MCF 10A (cell line): ENCODE measurements around the gene CAMTA1. TPM values are rescaled to one million over a fixed set of nuclear protein-coding genes. Genes with fewer than 3 reads are reported as not detected.

Source experiments
- BruUV-seq: library from RNA; stranded (reverse); fragments of 400-500 nt; replicated peaks from 2 replicates; lab custom pipeline; 2021; lab: Mats Ljungman, UMichigan
- CTCF ChIA-PET: fragments of 300-600 bp; sonication (Branson Sonifier 250); formaldehyde crosslinking; extraction: SDS; loops from one replicate; lab custom pipeline; 2021; ENCODE audit warnings: antibody characterized with exemption, inconsistent platforms; lab: Yijun Ruan, JAX
- POLR2A ChIA-PET: fragments of 300-600, 350-650 bp; sonication (Branson Sonifier 250); formaldehyde crosslinking; extraction: SDS; loops from one replicate; lab custom pipeline; 2020; ENCODE audit warnings: antibody characterized with exemption, inconsistent platforms; lab: Yijun Ruan, JAX
- DNase-seq: peaks from one replicate; pipeline ENCODE4 v3.0.0-alpha.2; 2018; ENCODE audit not compliant: unreplicated experiment
- H3K27ac Mint-ChIP-seq: one replicate; pipeline ENCODE4 v1.8.0; 2022; ENCODE audit warnings: mild to moderate bottlenecking, low read depth, mixed read lengths; ENCODE audit not compliant: unreplicated experiment
- H3K27me3 Mint-ChIP-seq: one replicate; pipeline ENCODE4 v1.8.0; 2022; ENCODE audit warnings: mixed read lengths; ENCODE audit not compliant: insufficient read depth, unreplicated experiment
- H3K36me3 Mint-ChIP-seq: one replicate; pipeline ENCODE4 v1.8.0; 2022; ENCODE audit warnings: mild to moderate bottlenecking, moderate library complexity, mixed read lengths; ENCODE audit not compliant: insufficient read depth, unreplicated experiment
- H3K4me1 Mint-ChIP-seq: one replicate; pipeline ENCODE4 v1.8.0; 2022; ENCODE audit warnings: mixed read lengths; ENCODE audit not compliant: insufficient read depth, unreplicated experiment
- H3K4me3 Mint-ChIP-seq: one replicate; pipeline ENCODE4 v1.8.0; 2022; ENCODE audit warnings: mild to moderate bottlenecking, moderate library complexity, mixed read lengths; ENCODE audit not compliant: unreplicated experiment
- H3K9me3 Mint-ChIP-seq: one replicate; pipeline ENCODE4 v1.8.0; 2022; ENCODE audit warnings: mixed read lengths; ENCODE audit not compliant: unreplicated experiment
- intact Hi-C: fragments of 100-400 bp; cut with micrococcal nuclease; formaldehyde crosslinking; loops from 2 replicates; pipeline ENCODE4 v1.14.1; 2022
- total RNA-seq: library from RNA; stranded (reverse); gene quantifications from 2 replicates; pipeline ENCODE4 v1.2.3, GENCODE V29; 2022
- TF ChIP-seq, protein P1 (sequence below): fragments of 200-600 bp; IDR thresholded peaks from one replicate; pipeline ENCODE4 v1.8.0; 2022; ENCODE audit warnings: antibody characterized with exemption, mild to moderate bottlenecking; ENCODE audit not compliant: unreplicated experiment

Gene CAMTA1
- total RNA-seq, 1 experiment from 2014 or later = 74.1 TPM

DNA sequence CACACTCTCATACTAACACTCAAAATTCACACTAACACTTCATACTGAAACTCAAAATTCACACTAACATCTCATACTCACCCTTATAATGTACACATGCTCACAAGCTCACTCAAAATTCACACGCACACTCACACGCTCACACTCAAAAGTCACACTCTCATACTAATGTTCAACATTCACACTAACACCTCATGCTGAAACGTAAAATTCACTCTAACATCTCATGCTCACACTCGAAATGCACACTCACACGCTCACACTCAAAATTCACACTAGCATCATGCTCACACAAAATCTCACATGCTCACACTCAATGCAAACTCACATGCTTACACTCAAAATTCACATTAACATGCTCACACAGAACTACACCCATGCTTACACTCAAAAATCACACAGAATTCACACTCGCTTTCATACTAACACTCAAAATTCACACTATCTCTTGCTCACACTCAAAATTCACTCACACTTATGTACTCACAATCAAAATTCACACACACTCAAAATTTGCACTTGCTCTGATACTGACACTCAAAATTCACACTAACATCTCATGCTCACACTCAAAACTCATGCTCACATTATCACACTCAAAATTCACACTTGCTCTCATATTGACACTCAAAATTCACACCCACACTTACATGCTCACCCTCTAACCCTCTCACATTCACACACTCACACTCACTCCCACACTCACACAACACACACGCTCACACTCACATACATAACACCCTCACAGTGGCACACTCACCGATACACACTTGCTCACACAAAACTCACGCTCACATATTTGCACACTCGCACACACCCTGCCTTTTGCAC is 721.4 kb downstream of the CAMTA1 start:
- no peak for DNase-seq
- CTCF ChIA-PET = no interaction called here
- no TSS peak for BruUV-seq
- no peaks in the 10 kb centered on the region for H3K4me1 Mint-ChIP-seq
- intact Hi-C loops = no loop called here
- TF ChIP-seq, protein P1, sequence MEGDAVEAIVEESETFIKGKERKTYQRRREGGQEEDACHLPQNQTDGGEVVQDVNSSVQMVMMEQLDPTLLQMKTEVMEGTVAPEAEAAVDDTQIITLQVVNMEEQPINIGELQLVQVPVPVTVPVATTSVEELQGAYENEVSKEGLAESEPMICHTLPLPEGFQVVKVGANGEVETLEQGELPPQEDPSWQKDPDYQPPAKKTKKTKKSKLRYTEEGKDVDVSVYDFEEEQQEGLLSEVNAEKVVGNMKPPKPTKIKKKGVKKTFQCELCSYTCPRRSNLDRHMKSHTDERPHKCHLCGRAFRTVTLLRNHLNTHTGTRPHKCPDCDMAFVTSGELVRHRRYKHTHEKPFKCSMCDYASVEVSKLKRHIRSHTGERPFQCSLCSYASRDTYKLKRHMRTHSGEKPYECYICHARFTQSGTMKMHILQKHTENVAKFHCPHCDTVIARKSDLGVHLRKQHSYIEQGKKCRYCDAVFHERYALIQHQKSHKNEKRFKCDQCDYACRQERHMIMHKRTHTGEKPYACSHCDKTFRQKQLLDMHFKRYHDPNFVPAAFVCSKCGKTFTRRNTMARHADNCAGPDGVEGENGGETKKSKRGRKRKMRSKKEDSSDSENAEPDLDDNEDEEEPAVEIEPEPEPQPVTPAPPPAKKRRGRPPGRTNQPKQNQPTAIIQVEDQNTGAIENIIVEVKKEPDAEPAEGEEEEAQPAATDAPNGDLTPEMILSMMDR = no peak
- no peak overlapping the region for H3K27ac Mint-ChIP-seq
- no peak overlapping the region for H3K4me3 Mint-ChIP-seq
- H3K36me3 Mint-ChIP-seq = no peaks in the 10 kb centered on the region
- POLR2A ChIA-PET = no interaction called here
- H3K27me3 Mint-ChIP-seq = no peaks in the 10 kb centered on the region
- H3K9me3 Mint-ChIP-seq = no peaks in the 10 kb centered on the region

DNA sequence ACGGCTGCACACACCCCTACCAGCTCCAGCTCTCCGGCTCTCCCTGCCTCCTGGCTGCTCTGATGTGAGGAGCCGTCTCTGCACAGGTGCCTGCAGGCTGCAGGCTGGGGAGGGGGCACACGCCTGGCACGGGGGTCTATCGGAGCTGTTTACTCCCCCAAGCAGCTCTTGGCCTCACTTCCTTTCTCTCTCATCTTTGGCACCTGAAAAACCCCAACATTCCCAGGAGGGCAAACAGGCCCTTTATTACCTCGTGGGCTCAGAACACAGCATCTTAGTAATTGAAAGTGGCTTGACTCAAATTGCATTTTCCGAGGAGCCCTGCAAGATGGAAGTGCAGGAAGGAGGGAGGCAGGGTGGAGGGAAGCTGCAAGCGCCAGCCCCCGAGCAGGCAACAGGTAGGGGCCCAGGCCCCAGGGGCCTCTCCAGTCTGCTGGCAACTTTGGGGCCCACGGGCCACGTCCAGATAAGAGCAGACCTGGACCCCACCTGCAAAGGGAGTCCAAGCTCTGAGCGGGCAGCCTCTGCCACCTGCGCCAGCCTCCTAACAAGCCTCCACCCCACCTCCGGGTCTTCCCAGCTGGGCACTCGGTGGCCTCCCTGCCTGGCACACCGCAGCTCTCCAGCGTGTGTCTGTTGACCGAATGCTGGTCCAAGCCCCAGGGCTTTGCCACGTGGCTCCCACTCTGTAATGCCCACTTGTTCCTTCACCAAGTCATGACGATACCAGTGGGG is 722.2 kb downstream of the CAMTA1 start:
- TF ChIP-seq, protein P1 = no peak
- no TSS peak for BruUV-seq
- ChIA-PET CTCF (interaction anchor here (0.8 kb wide), 1 partner anchor 44 kb away, joined by 3 read pairs; no protein-coding TSS in a partner anchor), POLR2A (no interaction called here)
- intact Hi-C loops = no loop called here
- H3K36me3 Mint-ChIP-seq = no peaks in the 10 kb centered on the region
- no peak overlapping the region for H3K27ac Mint-ChIP-seq
- no peak overlapping the region for H3K4me3 Mint-ChIP-seq
- no peaks in the 10 kb centered on the region for H3K4me1 Mint-ChIP-seq
- no peak for DNase-seq
- H3K9me3 Mint-ChIP-seq = no peaks in the 10 kb centered on the region
- H3K27me3 Mint-ChIP-seq = no peaks in the 10 kb centered on the region

DNA sequence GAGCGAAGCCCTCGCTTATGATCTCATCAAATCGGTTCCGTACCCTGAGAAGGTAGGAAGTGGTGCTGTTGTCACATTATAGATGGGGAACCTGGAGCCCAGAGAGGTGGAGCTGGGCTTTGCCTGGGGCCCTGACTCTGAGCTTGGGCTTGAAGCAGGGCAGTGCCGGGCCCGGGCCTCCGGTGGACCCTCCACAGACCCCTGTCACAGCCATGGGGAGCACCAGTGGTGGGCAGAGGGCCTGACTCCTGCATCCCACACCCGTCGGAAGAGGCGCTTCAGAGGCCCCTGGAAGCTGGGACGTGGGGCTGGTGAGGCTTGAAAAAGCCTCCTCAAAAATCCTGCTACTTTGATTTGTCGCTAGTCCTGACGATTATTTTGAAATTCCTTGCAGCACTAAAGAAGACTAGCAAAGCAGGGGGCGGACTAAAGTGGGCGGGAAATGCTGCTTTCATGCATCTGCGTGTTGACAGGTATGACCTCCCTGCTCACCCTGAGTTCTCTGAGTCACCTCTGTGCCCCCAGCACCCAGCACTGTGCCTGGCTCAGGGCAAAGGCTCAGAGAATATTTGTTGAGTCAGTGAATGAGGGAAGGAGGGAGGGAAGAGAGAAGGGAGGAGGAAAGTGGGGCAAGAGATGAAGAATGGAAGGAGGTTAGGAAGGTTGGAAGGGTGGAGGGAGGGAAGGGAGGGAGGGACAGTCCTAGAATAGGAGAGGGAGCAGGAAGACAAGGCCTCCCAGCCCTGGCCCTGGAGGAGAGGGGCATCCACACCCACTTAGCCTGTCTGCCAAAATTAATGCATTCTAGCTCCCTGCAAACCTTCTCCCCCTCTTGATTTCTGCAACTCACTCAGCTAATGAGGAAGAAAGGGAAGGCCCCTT is 723.0 kb downstream of the CAMTA1 start:
- TF ChIP-seq, protein P1 = no peak
- BruUV-seq = no TSS peak
- Mint-ChIP-seq H3K4me1 (no peaks in the 10 kb centered on the region), H3K36me3 (no peaks in the 10 kb centered on the region), H3K9me3 (no peaks in the 10 kb centered on the region), H3K27ac (no peak overlapping the region), H3K4me3 (no peak overlapping the region), H3K27me3 (no peaks in the 10 kb centered on the region)
- peak; percentile 11 for DNase-seq
- ChIA-PET POLR2A (no interaction called here), CTCF (interaction anchor here (0.6 to 0.8 kb wide), 3 partner anchors 38 to 1017 kb away, joined by 3 to 5 read pairs (median 3); no protein-coding TSS in a partner anchor)
- intact Hi-C loops = no loop called here
